ENCODE measurements around the gene FAM13B.
A peak's percentile ranks its signal among the peaks of the same experiment; 100 is the strongest.
"Not testable (repeated sequence)": the region's sequence is repeated elsewhere in the genome, so short reads cannot be mapped to it uniquely, and the experiment has no call there.

FAM13B gene

DNA sequence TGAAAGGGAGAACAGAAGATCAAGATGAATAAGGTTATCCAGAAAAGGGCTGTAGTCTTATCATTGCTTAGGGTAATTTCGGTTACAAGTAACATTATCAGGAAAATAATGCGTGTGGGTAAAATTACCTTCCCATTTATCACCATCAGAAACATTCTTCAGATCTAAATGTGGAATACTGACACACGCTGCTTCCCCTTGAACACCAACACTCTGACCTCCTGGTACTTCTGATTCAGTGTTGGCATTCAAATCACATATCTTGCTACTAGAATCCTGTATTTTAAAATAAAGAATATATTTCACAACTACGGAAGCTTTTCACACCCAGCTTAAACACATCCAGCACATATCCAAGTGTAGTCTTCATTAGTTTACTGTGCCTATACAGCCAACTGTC is 73.4 kb downstream of the FAM13B start:
- DNase-seq: no peak

DNA sequence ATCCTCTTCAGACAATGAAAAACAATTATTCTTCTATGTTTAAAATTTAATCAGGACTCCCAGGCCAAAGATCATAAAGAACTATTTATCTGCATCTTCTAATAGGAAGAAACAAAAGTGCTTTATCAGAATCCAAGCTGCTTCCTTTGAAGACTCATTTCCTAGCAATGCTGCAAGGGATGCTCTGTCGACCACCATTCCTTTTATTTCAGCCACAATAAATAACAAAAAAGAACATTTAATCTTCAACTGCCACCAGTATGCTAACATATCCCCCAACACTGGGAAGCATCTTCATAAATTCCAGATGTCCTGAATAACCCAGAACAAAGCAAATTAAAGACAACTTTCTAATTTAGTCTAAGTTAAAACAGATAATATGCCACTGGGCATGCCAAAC is 74.9 kb downstream of the FAM13B start:
- DNase-seq: no peak

GRCh38 chr5:137954131-137954879 is 78.6 kb downstream of the FAM13B start:
- no peak for DNase-seq

GRCh38 chr5:137945825-137946224 is 87.1 kb downstream of the FAM13B start:
- DNase-seq: no peak

- DNase-seq: not testable (repeated sequence)
Observed at GRCh38 chr5:137944280-137944679, 88.6 kb downstream of the FAM13B start.

- DNase-seq: peak; percentile 8
Observed at GRCh38 chr5:137939331-137939730, 93.5 kb downstream of the FAM13B start.

DNA sequence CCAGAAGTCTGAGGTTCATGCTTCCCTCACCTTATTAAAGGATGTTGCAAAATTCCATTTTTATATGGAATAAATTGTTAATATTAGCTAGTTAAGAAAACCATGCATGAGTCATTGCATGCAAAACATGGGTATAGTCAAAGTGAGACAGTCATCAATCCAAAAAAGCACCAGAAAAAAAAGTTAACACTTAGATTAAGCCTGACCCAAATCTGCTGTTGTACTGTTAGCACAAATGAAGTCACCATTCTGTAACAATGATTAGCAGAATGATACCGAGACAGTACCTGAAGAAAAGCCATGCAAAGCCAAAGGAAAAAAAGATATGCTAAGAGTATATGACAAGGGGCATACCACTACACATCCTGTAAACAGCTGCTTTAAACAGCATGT is 94.1 kb downstream of the FAM13B start:
- peak; percentile 48 for DNase-seq

- DNase-seq: peak; percentile 18
Observed at GRCh38 chr5:137937994-137938750, 94.7 kb downstream of the FAM13B start.

DNA sequence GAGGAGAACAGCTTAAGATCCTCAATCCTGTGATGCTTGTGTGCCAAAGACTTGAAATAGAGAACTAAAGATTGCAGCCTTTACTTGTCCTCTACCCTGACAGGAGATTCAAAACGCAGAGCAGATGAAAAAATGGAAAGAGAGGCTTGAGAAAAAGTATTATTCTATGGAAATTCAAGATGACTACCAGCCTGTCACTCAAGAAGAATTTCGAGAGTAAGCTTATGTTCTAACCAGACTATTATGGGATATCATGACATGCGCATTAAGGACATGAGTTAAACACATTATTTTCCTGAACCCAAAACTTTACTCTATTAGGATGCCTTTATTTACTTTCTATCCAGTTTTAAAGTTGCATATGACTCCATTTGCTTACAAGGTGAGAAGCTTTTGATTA is 97.2 kb downstream of the FAM13B start:
- no peak for DNase-seq

GRCh38 chr5:137935190-137935589 is 97.7 kb downstream of the FAM13B start:
- DNase-seq: no peak

GRCh38 chr5:137933491-137933911 is 99.4 kb downstream of the FAM13B start:
- no peak for DNase-seq

DNA sequence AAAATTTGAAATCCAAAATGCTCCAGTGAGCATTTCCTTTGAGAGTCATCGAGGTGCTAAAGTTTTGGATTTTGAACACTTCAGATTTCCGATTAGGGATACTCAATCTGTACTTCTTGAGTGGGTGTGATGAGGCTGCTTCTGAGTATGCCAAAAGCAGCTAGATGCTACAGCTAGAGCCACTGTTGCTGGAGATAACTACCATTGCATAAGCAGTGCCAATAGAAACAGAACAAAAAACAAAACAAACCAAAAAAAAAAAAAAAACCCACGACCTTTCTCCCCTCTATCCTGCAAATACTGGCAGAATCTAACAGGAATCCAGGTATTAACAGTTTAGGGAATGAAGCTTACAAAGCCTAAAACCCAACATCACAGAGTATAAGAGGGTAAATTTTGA is 100.1 kb downstream of the FAM13B start:
- DNase-seq: no peak

DNA sequence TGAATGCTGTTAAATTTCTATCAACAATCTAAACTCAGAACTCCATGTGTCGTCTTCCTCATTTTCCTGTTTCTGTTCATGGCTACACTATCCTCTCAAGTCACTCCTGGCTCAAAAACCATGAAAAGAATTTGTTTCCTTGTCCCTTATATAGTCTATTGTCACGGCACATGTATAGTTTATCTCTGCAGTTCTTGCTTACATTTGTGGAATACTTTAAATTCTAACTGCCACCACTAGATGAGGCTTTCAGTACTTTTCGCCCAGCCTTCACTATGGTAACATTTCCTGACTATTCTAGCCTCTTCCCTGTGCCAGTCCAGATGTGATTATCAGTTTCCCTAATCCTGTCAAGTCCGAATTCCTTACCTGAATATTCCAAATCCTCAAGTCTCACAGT is 109.0 kb downstream of the FAM13B start:
- DNase-seq: no peak

DNA sequence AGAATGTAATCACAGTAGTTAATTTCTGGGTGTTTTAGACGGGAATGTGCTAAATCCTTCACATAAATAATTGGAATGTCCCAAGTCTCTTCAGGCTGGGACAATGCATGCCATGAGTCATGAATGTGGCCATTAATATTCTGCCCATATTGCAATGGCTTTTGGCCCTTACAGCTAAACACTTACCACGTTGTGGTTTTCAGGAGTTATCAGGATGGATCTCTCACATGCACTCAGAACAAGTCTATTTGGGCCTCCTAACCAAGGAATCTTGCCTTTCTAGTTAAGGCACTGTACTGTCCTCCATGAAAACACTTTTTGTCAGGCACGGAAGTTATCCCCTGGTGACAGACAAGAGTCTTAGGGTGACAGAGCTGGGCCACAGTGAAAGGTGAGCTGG is 110.9 kb downstream of the FAM13B start:
- no peak for DNase-seq

GRCh38 chr5:137916923-137917322 is 116.0 kb downstream of the FAM13B start:
- DNase-seq: no peak

DNA sequence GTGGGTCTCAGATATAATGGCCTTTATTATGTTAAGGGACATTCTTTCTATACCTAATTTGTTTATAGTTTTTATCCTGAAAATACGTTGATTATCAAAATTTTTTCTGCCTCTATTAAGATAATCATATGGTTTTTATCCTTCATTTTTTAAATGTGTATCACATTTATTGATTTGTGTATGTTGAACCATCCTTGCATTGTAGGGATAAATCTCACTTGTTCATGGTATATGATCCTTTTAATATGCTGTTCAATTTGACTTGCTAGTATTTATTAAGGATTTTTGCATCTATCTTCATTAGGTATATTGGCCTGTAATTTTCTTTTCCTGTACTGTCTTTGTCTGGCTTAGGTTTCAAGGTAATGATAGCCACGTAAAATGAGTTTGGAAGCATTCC is 118.1 kb downstream of the FAM13B start:
- no peak for DNase-seq

GRCh38 chr5:137902408-137903133 is 130.3 kb downstream of the FAM13B start:
- DNase-seq: no peak

DNA sequence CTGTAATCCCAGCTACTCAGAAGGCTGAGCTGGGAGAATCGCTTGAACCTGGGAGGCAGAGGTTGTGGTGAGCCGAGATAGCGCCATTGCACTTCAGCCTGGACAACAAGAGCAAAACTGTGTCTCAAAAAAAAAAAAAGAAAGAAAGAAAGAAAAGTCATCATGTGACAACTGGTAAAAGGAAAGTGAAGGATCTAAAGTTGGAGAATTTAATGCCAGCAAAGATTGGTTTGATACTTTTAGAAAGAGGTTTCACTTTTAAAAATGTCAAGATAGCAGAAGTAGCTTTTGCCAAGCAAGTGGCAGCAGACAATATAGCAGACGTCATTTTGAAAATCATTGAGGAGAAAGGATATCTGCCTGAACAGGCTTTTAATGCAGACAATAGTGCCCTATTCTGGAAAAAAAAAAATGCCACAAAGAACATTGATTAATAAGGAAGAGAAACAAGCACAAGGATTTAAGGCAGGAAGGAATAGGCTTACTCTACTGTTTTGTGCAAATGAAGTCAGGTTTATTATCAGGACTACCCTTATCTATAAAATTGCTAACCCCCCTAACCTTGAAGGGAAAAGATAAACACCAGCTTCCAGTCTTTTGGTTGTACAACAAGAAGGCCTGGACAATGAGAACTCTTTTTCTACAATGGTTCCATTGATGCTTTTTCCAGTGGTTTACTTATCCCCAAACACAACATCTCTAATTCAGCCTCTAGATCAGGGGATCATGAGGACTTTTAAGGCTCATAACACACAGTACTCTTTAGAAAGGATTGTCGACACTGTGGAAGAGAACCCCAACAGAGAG is 131.7 kb downstream of the FAM13B start:
- DNase-seq: no peak

GRCh38 chr5:137899493-137899892 is 133.4 kb downstream of the FAM13B start:
- DNase-seq: no peak

DNA sequence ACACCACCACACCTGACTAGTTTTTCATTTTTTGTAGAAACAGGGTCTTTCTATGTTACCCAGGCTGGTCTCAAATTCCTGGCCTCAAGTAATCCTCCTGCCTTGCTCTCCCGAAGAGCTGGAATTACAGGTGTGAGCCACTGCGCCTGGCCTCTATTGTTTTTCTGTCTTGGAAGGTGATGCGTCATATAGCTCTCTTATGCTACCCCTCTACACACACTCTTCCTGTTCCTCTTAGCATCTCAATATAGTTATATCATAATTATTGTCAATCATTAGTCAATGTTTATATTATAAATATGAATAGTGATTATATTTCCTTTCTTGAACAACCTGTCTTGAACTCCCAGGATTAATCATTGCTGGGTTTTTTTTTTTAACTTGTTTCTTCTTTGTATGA is 136.3 kb downstream of the FAM13B start:
- DNase-seq: no peak

DNA sequence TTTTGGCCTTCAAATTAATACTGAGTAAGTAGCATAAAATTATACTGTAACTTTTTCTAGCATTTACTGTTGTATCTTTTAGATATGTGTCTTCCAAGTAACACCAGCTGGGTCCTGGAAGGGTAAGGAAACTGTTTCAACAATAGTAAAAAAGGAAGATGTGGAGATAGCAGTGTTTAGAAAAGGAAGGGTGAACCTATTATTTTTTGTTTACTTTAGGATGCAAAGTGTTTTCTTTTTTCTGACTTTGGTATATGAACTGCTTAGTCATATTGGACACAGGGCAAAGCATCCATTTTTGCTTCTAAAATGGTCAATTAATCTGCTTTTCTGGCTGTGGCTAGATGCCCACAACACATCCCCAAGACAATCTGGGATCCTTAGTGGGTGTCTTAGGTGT is 138.3 kb downstream of the FAM13B start:
- no peak for DNase-seq

DNA sequence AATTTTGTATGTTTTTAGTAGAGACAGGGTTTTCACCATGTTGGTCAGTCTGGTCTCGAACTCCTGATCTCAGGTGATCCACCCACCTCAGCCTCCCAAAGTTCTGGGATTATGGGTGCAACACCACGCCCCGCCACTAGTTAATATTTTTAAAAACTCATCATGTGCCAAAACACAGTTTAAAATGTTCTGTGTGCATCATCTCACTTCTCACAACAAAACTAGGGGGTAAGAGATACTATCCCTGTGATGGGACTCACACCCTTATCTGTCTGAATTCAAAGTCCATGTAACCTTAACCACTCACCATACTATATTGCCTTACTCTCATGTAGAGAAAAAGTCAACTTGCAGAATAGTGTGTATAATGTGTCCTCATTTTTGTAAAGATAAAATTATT is 141.0 kb downstream of the FAM13B start:
- DNase-seq: peak; percentile 8

- no peak for DNase-seq
Observed at GRCh38 chr5:137890845-137891244, 142.0 kb downstream of the FAM13B start.
